Activated naive CD8-positive, alpha-beta T cell treated with anti-CD3 and anti-CD28 coated beads, Interleukin-2, amount 50 U/mL, for 24 hours (primary cell): Measurements from ENCODE around the gene STAC.
"Not testable (repeated sequence)": the region's sequence is repeated elsewhere in the genome, so short reads cannot be mapped to it uniquely, and the experiment has no call there.

Source experiments
- ATAC-seq: fragments of 150-1000 bp; cut with Tn5 transposase; one replicate; pipeline ENCODE4 v1.10.0; 2021
- DNase-seq: peaks from one replicate; pipeline ENCODE4 v3.0.0; 2021
- H3K27ac Mint-ChIP-seq: one replicate; pipeline ENCODE4 v1.8.0; 2021; ENCODE audit warnings: mild to moderate bottlenecking, mixed read lengths
- H3K27me3 Mint-ChIP-seq: one replicate; pipeline ENCODE4 v1.8.0; 2021; ENCODE audit warnings: mixed read lengths
- H3K36me3 Mint-ChIP-seq: one replicate; pipeline ENCODE4 v1.8.0; 2021; ENCODE audit warnings: low read depth, mixed read lengths
- H3K4me1 Mint-ChIP-seq: one replicate; pipeline ENCODE4 v1.8.0; 2021; ENCODE audit warnings: mixed read lengths
- H3K4me3 Mint-ChIP-seq: one replicate; pipeline ENCODE4 v1.8.0; 2021; ENCODE audit warnings: mild to moderate bottlenecking, moderate library complexity, mixed read lengths
- H3K9me3 Mint-ChIP-seq: one replicate; pipeline ENCODE4 v1.8.0; 2021; ENCODE audit warnings: mixed read lengths

Gene STAC

GRCh38 chr3:36543276-36543997 is 163.1 kb downstream of the STAC start:
- Mint-ChIP-seq H3K4me3 (no peak overlapping the region), H3K27me3 (no peaks in the 10 kb centered on the region), H3K4me1 (no peaks in the 10 kb centered on the region), H3K36me3 (no peaks in the 10 kb centered on the region), H3K27ac (no peak overlapping the region), H3K9me3 (no peaks in the 10 kb centered on the region)
- DNase-seq (no peak), ATAC-seq (no peak)

- ATAC-seq, result no peak
- no peaks in the 10 kb centered on the region for H3K4me1 Mint-ChIP-seq
- no peaks in the 10 kb centered on the region for H3K36me3 Mint-ChIP-seq
- H3K4me3 Mint-ChIP-seq, result no peak overlapping the region
- no peaks in the 10 kb centered on the region for H3K9me3 Mint-ChIP-seq
- H3K27ac Mint-ChIP-seq, result no peak overlapping the region
- DNase-seq, result no peak
- H3K27me3 Mint-ChIP-seq, result peaks cover 3% of the 10 kb centered on the region
Observed at GRCh38 chr3:36546226-36546625, 165.9 kb downstream of the STAC start.

GRCh38 chr3:36548712-36549111 is 168.4 kb downstream of the STAC start:
- Mint-ChIP-seq H3K9me3 (no peaks in the 10 kb centered on the region), H3K4me1 (no peaks in the 10 kb centered on the region), H3K27me3 (peaks cover 3% of the 10 kb centered on the region), H3K36me3 (no peaks in the 10 kb centered on the region), H3K4me3 (no peak overlapping the region), H3K27ac (no peak overlapping the region)
- DNase-seq (no peak), ATAC-seq (no peak)

- H3K9me3 Mint-ChIP-seq, result no peaks in the 10 kb centered on the region
- H3K27me3 Mint-ChIP-seq, result peaks cover 2% of the 10 kb centered on the region
- no peaks in the 10 kb centered on the region for H3K36me3 Mint-ChIP-seq
- ATAC-seq (no peak), DNase-seq (no peak)
- H3K4me3 Mint-ChIP-seq, result no peak overlapping the region
- H3K27ac Mint-ChIP-seq, result no peak overlapping the region
- H3K4me1 Mint-ChIP-seq, result no peaks in the 10 kb centered on the region
Observed at GRCh38 chr3:36557021-36557707, 176.9 kb downstream of the STAC start.

- Mint-ChIP-seq H3K36me3 (no peaks in the 10 kb centered on the region), H3K27ac (no peak overlapping the region), H3K27me3 (peaks cover 2% of the 10 kb centered on the region), H3K4me3 (no peak overlapping the region), H3K9me3 (no peaks in the 10 kb centered on the region), H3K4me1 (no peaks in the 10 kb centered on the region)
- ATAC-seq (no peak), DNase-seq (no peak)
Observed at GRCh38 chr3:36557708-36558421, 177.6 kb downstream of the STAC start.

GRCh38 chr3:36558961-36559360 is 178.7 kb downstream of the STAC start:
- ATAC-seq (no peak), DNase-seq (no peak)
- Mint-ChIP-seq H3K27ac (no peak overlapping the region), H3K27me3 (peaks cover 2% of the 10 kb centered on the region), H3K36me3 (no peaks in the 10 kb centered on the region), H3K4me1 (no peaks in the 10 kb centered on the region), H3K4me3 (no peak overlapping the region), H3K9me3 (no peaks in the 10 kb centered on the region)

- no peak for DNase-seq
- Mint-ChIP-seq H3K36me3 (no peaks in the 10 kb centered on the region), H3K27ac (no peak overlapping the region), H3K9me3 (no peaks in the 10 kb centered on the region), H3K27me3 (peaks cover 2% of the 10 kb centered on the region), H3K4me3 (no peak overlapping the region), H3K4me1 (no peaks in the 10 kb centered on the region)
- ATAC-seq, result no peak
Observed at GRCh38 chr3:36560685-36561084, 180.4 kb downstream of the STAC start.

GRCh38 chr3:36561601-36562000 is 181.3 kb downstream of the STAC start:
- no peak for ATAC-seq
- no peak for DNase-seq
- H3K36me3 Mint-ChIP-seq, result no peaks in the 10 kb centered on the region
- H3K4me3 Mint-ChIP-seq, result no peak overlapping the region
- no peaks in the 10 kb centered on the region for H3K4me1 Mint-ChIP-seq
- no peaks in the 10 kb centered on the region for H3K9me3 Mint-ChIP-seq
- H3K27ac Mint-ChIP-seq, result no peak overlapping the region
- H3K27me3 Mint-ChIP-seq, result peaks cover 2% of the 10 kb centered on the region

- peaks cover 2% of the 10 kb centered on the region for H3K27me3 Mint-ChIP-seq
Observed at GRCh38 chr3:36562945-36563344, 182.6 kb downstream of the STAC start.

GRCh38 chr3:36575241-36575640 is 194.9 kb downstream of the STAC start:
- H3K4me1 Mint-ChIP-seq, result no peaks in the 10 kb centered on the region
- no peaks in the 10 kb centered on the region for H3K27me3 Mint-ChIP-seq
- H3K36me3 Mint-ChIP-seq, result no peaks in the 10 kb centered on the region
- H3K27ac Mint-ChIP-seq, result no peak overlapping the region
- no peak overlapping the region for H3K4me3 Mint-ChIP-seq
- DNase-seq (no peak), ATAC-seq (no peak)
- H3K9me3 Mint-ChIP-seq, result peaks cover 16% of the 10 kb centered on the region

More at GRCh38 chr3:36562945-36563344, 182.6 kb downstream of the STAC start:
- DNase-seq (no peak), ATAC-seq (no peak)
- Mint-ChIP-seq H3K4me1 (no peaks in the 10 kb centered on the region), H3K27ac (no peak overlapping the region), H3K36me3 (no peaks in the 10 kb centered on the region), H3K9me3 (no peaks in the 10 kb centered on the region), H3K4me3 (no peak overlapping the region)

- not testable (repeated sequence) for H3K27ac Mint-ChIP-seq, DNase-seq, ATAC-seq, H3K36me3 Mint-ChIP-seq, H3K4me1 Mint-ChIP-seq, H3K4me3 Mint-ChIP-seq, H3K27me3 Mint-ChIP-seq
- peaks cover 21% of the 10 kb centered on the region for H3K9me3 Mint-ChIP-seq
Observed at GRCh38 chr3:36578418-36578817, 198.1 kb downstream of the STAC start.

- Mint-ChIP-seq H3K36me3 (no peaks in the 10 kb centered on the region), H3K9me3 (peaks cover 25% of the 10 kb centered on the region), H3K4me3 (no peak overlapping the region), H3K27me3 (peaks cover 3% of the 10 kb centered on the region), H3K27ac (no peak overlapping the region), H3K4me1 (no peaks in the 10 kb centered on the region)
- ATAC-seq (no peak), DNase-seq (no peak)
Observed at GRCh38 chr3:36579746-36580145, 199.4 kb downstream of the STAC start.

- no peak overlapping the region for H3K27ac Mint-ChIP-seq
- H3K27me3 Mint-ChIP-seq, result peaks cover 3% of the 10 kb centered on the region
- DNase-seq, result no peak
- H3K36me3 Mint-ChIP-seq, result no peaks in the 10 kb centered on the region
- peaks cover 29% of the 10 kb centered on the region for H3K9me3 Mint-ChIP-seq
- no peak for ATAC-seq
- H3K4me1 Mint-ChIP-seq, result no peaks in the 10 kb centered on the region
- no peak overlapping the region for H3K4me3 Mint-ChIP-seq
Observed at GRCh38 chr3:36580716-36581115, 200.4 kb downstream of the STAC start.

- no peaks in the 10 kb centered on the region for H3K4me1 Mint-ChIP-seq
- no peak overlapping the region for H3K4me3 Mint-ChIP-seq
- H3K27ac Mint-ChIP-seq, result no peak overlapping the region
- no peak for ATAC-seq
- no peaks in the 10 kb centered on the region for H3K36me3 Mint-ChIP-seq
- H3K9me3 Mint-ChIP-seq, result peaks cover under 1% of the 10 kb centered on the region
- no peak for DNase-seq
- H3K27me3 Mint-ChIP-seq, result peaks cover 6% of the 10 kb centered on the region
Observed at GRCh38 chr3:36591959-36592358, 211.7 kb downstream of the STAC start.

GRCh38 chr3:36595511-36595910 is 215.2 kb downstream of the STAC start:
- no peaks in the 10 kb centered on the region for H3K9me3 Mint-ChIP-seq

More at GRCh38 chr3:36595511-36595910, 215.2 kb downstream of the STAC start:
- no peaks in the 10 kb centered on the region for H3K4me1 Mint-ChIP-seq
- DNase-seq (no peak), ATAC-seq (no peak)
- no peaks in the 10 kb centered on the region for H3K36me3 Mint-ChIP-seq
- H3K4me3 Mint-ChIP-seq, result no peak overlapping the region
- no peak overlapping the region for H3K27ac Mint-ChIP-seq
- peaks cover 10% of the 10 kb centered on the region for H3K27me3 Mint-ChIP-seq
